Medulla oblongata (tissue), 1 donor: ENCODE measurements around the gene SCLY.
"Not testable (repeated sequence)": the region's sequence is repeated elsewhere in the genome, so short reads cannot be mapped to it uniquely, and the experiment has no call there.

Source experiments
- DNase-seq: peaks from one replicate; pipeline ENCODE4 v3.0.0-alpha.2; 2015; ENCODE audit errors: extremely low spot score

SCLY gene

GRCh38 chr2:238113611-238114010 is 52.8 kb downstream of the SCLY start:
- DNase-seq: no peak

GRCh38 chr2:238114331-238114841 is 53.6 kb downstream of the SCLY start:
- no peak for DNase-seq

- no peak for DNase-seq
These were observed 54.3 kb downstream of the SCLY start for GRCh38 chr2:238114851-238115660.

GRCh38 chr2:238115709-238116108 is 54.9 kb downstream of the SCLY start:
- DNase-seq: not testable (repeated sequence)

GRCh38 chr2:238116298-238117198 is 55.7 kb downstream of the SCLY start:
- DNase-seq: no peak

GRCh38 chr2:238117199-238118154 is 56.7 kb downstream of the SCLY start:
- DNase-seq: no peak

- no peak for DNase-seq
These were observed 59.1 kb downstream of the SCLY start for GRCh38 chr2:238119756-238120462.

GRCh38 chr2:238120463-238121298 is 59.9 kb downstream of the SCLY start:
- DNase-seq: no peak

GRCh38 chr2:238121511-238122286 is 60.9 kb downstream of the SCLY start:
- no peak for DNase-seq

GRCh38 chr2:238122287-238123217 is 61.8 kb downstream of the SCLY start:
- DNase-seq: no peak

GRCh38 chr2:238123218-238123971 is 62.6 kb downstream of the SCLY start:
- DNase-seq: no peak

GRCh38 chr2:238123991-238124470 is 63.2 kb downstream of the SCLY start:
- DNase-seq: no peak

- DNase-seq: no peak
These were observed 63.8 kb downstream of the SCLY start for GRCh38 chr2:238124488-238125126.

GRCh38 chr2:238125127-238125885 is 64.5 kb downstream of the SCLY start:
- no peak for DNase-seq

- no peak for DNase-seq
These were observed 65.5 kb downstream of the SCLY start for GRCh38 chr2:238126338-238126737.

GRCh38 chr2:238126775-238127164 is 66.0 kb downstream of the SCLY start:
- no peak for DNase-seq
